ENCODE results near the gene UGGT1. TPM values are rescaled to one million over a fixed set of nuclear protein-coding genes. Genes with fewer than 3 reads are reported as not detected.

Gene UGGT1
- total RNA-seq, 1 experiment from 2014 or later: 55.9 TPM

GRCh38 chr2:128237081-128237534 is 146.1 kb downstream of the UGGT1 start:
- Histone ChIP-seq H3K79me2 (ENCODE audit: insufficient read depth, low read length) (no peaks in the 10 kb centered on the region), H2BK12ac (ENCODE audit: insufficient read length, low read depth, low read length) (no peak overlapping the region), H2BK5ac (ENCODE audit: insufficient read length, low read length) (no peak overlapping the region), H4K8ac (replicated peaks; ENCODE audit: insufficient read length, low read depth, low read length) (no peak overlapping the region), H3K4ac (ENCODE audit: low read depth, low read length) (no peak overlapping the region), H4K91ac (ENCODE audit: insufficient read length, low read depth, low read length) (no peak overlapping the region), H3K4me2 (ENCODE audit: insufficient read depth, insufficient read length, low read length) (no peak overlapping the region), H2BK15ac (ENCODE audit: low read depth, low read length) (no peak overlapping the region), H2BK120ac (ENCODE audit: low read depth, low read length, poor library complexity, severe bottlenecking) (no peak overlapping the region), H3K27me3 (ENCODE audit: insufficient read depth, low read length) (no peaks in the 10 kb centered on the region; the same call in 1 of the 2 replicates), H2BK20ac (ENCODE audit: low read depth, low read length, poor library complexity, severe bottlenecking) (no peak overlapping the region), H3K23me2 (ENCODE audit: insufficient read length, low read depth, low read length, poor library complexity, severe bottlenecking) (peaks cover 9% of the 10 kb centered on the region), H3K56ac (ENCODE audit: insufficient read length, low read depth, low read length) (no peak overlapping the region), H3K14ac (ENCODE audit: insufficient read depth, low read length) (no peak overlapping the region), H3K23ac (ENCODE audit: insufficient read length, low read depth, low read length) (no peak overlapping the region), H3K27ac (ENCODE audit: insufficient read length, low read depth, low read length) (no peak overlapping the region), H3K18ac (ENCODE audit: insufficient read length, low read depth, low read length) (no peak overlapping the region), H4K5ac (ENCODE audit: insufficient read length, low read depth, low read length) (no peak overlapping the region), H3K79me1 (ENCODE audit: insufficient read depth, low read depth, low read length, poor library complexity, severe bottlenecking) (no peaks in the 10 kb centered on the region), H3K4me1 (ENCODE audit: insufficient read depth, low read length) (0 out of 2 replicates have a peak, but pooled peaks cover 3% of the 10 kb centered on the region), H3K9me3 (ENCODE audit: control insufficient read depth, low read depth, low read length) (no peaks in the 10 kb centered on the region), H4K20me1 (ENCODE audit: control insufficient read depth, insufficient read depth, insufficient read length) (no peaks in the 10 kb centered on the region), H2AFZ (ENCODE audit: low read length) (no peak overlapping the region), H3K9ac (ENCODE audit: extremely low read depth, insufficient read length, low read length) (no peak overlapping the region), H3T11ph (ENCODE audit: low read length) (no peak overlapping the region), H2AK5ac (ENCODE audit: insufficient read length, low read length) (no peak overlapping the region)
- no peaks in the 10 kb centered on the region for H3K9me3 Mint-ChIP-seq
- peaks cover 14 to 18% of the 10 kb centered on the region in 2 experiments for H3K4me1 Mint-ChIP-seq
- no peak overlapping the region for H3K4me3 Mint-ChIP-seq
- no peak overlapping the region for H3K27ac Mint-ChIP-seq
- DNase-seq: no peak
- no CpG with 5 or more reads among the region's 2 CpGs for WGBS (ENCODE audit: extremely low coverage, insufficient read length, low lambda C conversion rate)
- TF ChIP-seq CTCF (conservative IDR thresholded peaks at IDR 0.05): no peak
- no peaks in the 10 kb centered on the region for H3K36me3 Mint-ChIP-seq (ENCODE audit: insufficient read depth in 1 of 3, low read depth in 3 of 3)
- peaks cover 11% of the 10 kb centered on the region for H3K27me3 Mint-ChIP-seq (ENCODE audit: low read depth)

Data from H9 (cell line).